Endothelial cell (in vitro differentiated cells): ENCODE results near the gene PGM5. TPM values are rescaled to one million over a fixed set of nuclear protein-coding genes. Genes with fewer than 3 reads are reported as not detected.

Source experiments
- DNase-seq: peaks from one replicate; pipeline ENCODE4 v3.0.0; 2021; ENCODE audit warnings: low spot score
- H3K27ac Mint-ChIP-seq: one replicate; pipeline ENCODE4 v1.8.0; 2021; ENCODE audit warnings: mixed read lengths, inconsistent platforms; ENCODE audit not compliant: unreplicated experiment
- H3K27me3 Mint-ChIP-seq: one replicate; pipeline ENCODE4 v1.8.0; 2021; ENCODE audit warnings: mild to moderate bottlenecking, moderate library complexity, mixed read lengths, inconsistent platforms; ENCODE audit not compliant: unreplicated experiment
- H3K36me3 Mint-ChIP-seq: one replicate; pipeline ENCODE4 v1.8.0; 2021; ENCODE audit warnings: mild to moderate bottlenecking, low read depth, mixed read lengths, inconsistent platforms; ENCODE audit not compliant: unreplicated experiment
- H3K4me1 Mint-ChIP-seq: one replicate; pipeline ENCODE4 v1.8.0; 2021; ENCODE audit warnings: mild to moderate bottlenecking, mixed read lengths, inconsistent platforms; ENCODE audit not compliant: unreplicated experiment
- H3K4me3 Mint-ChIP-seq: one replicate; pipeline ENCODE4 v1.8.0; 2021; ENCODE audit warnings: mild to moderate bottlenecking, mixed read lengths, inconsistent platforms; ENCODE audit not compliant: unreplicated experiment
- H3K9me3 Mint-ChIP-seq: one replicate; pipeline ENCODE4 v1.8.0; 2021; ENCODE audit warnings: mixed read lengths, inconsistent platforms; ENCODE audit not compliant: unreplicated experiment
- CTCF ChIP-seq: fragments of 200-600 bp; sonication (generic); IDR thresholded peaks from one replicate; pipeline ENCODE4 v1.5.0; 2021; ENCODE audit warnings: antibody characterized with exemption; ENCODE audit not compliant: unreplicated experiment
- total RNA-seq: library from RNA; stranded (reverse); fragmentation: NEBNext Ultra II Directional; extraction: Animal tissue kit (Norgen Biotek cat#: 25700); gene quantifications from one replicate; pipeline ENCODE4 v1.2.1, GENCODE V29; 2021; ENCODE audit not compliant: unreplicated experiment

PGM5 gene
- total RNA-seq, 1 donor from 2014 or later: 1.2 TPM

DNA sequence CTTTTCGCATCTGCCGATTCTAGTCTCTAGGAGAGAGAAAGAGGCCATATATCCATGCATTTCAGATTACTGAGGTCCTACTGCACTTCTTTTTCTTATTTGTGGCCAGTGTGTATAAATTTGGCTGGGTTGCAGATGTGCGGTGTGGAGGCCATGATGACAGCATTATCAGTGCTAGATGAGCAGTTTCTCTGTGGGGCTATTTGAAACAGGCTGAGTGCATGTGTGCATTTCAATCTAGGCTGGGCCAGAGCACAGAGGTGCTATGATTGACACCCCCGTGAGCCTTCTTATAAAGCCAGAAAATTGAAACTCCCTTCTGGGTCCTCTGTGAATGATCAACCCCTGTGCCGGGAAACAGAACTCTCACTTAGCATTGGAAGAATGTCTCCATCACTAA is 114.2 kb downstream of the PGM5 start:
- H3K27me3 Mint-ChIP-seq: peaks cover 2% of the 10 kb centered on the region
- no peak overlapping the region for H3K27ac Mint-ChIP-seq
- TF ChIP-seq CTCF: no peak

GRCh38 chr9:68472119-68472518 is 115.7 kb downstream of the PGM5 start:
- no peak for DNase-seq
- Mint-ChIP-seq H3K36me3 (no peaks in the 10 kb centered on the region), H3K9me3 (no peaks in the 10 kb centered on the region), H3K4me1 (no peaks in the 10 kb centered on the region), H3K27ac (no peak overlapping the region), H3K4me3 (no peak overlapping the region), H3K27me3 (peaks cover 2% of the 10 kb centered on the region)
- no peak for TF ChIP-seq CTCF

More for the DNA sequence above, 114.2 kb downstream of the PGM5 start:
- Mint-ChIP-seq H3K36me3 (no peaks in the 10 kb centered on the region), H3K4me1 (no peaks in the 10 kb centered on the region), H3K4me3 (no peak overlapping the region), H3K9me3 (no peaks in the 10 kb centered on the region)
- DNase-seq: no peak

DNA sequence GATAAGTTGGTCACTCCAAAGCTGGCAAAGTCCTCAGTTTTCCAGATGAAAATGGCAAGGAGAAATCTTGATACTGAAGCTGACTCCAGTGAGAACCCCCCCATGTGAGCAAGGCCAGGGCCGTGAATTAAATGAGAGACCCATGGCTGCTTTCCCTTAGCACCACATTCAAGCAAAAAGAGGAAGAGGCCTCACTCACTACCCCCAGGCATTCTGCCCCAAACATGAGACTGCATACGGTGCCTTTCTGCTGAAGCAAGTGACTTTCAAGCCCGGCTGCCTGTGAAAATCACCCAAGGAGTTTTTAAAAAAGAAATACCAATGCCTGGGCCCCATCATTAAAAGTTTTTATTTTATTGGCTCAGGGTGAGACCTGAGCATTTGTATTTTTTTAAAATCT is 117.4 kb downstream of the PGM5 start:
- TF ChIP-seq CTCF: no peak
- Mint-ChIP-seq H3K27ac (no peak overlapping the region), H3K9me3 (no peaks in the 10 kb centered on the region), H3K27me3 (no peaks in the 10 kb centered on the region), H3K4me3 (no peak overlapping the region), H3K36me3 (no peaks in the 10 kb centered on the region), H3K4me1 (no peaks in the 10 kb centered on the region)
- DNase-seq: no peak

GRCh38 chr9:68476422-68476821 is 120.0 kb downstream of the PGM5 start:
- H3K27me3 Mint-ChIP-seq: no peaks in the 10 kb centered on the region
- H3K27ac Mint-ChIP-seq: no peak overlapping the region
- no peak overlapping the region for H3K4me3 Mint-ChIP-seq
- no peaks in the 10 kb centered on the region for H3K4me1 Mint-ChIP-seq
- H3K9me3 Mint-ChIP-seq: no peaks in the 10 kb centered on the region
- TF ChIP-seq CTCF: no peak
- H3K36me3 Mint-ChIP-seq: no peaks in the 10 kb centered on the region
- DNase-seq: no peak

DNA sequence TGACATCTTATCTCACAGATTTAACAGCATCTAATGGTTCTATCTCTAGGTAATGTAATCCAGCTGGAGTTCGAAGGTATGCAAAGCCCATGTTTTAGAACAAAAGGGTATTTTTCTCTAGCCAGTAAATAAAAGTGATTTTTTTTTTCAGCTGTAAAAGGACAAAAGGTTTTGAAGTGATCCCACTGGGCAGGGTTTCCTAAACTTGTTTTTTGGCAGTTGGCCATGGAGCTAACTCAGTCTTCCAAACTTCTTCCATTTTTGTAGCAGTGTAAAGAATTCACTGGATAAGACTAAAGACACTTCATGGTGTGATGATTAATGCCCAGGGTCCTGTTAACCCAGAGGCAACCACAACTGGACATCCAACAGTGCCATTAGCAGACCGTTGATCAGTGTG is 120.4 kb downstream of the PGM5 start:
- no peak overlapping the region for H3K4me3 Mint-ChIP-seq
- H3K4me1 Mint-ChIP-seq: no peaks in the 10 kb centered on the region
- no peaks in the 10 kb centered on the region for H3K36me3 Mint-ChIP-seq
- H3K9me3 Mint-ChIP-seq: no peaks in the 10 kb centered on the region
- no peak for TF ChIP-seq CTCF
- no peaks in the 10 kb centered on the region for H3K27me3 Mint-ChIP-seq
- no peak overlapping the region for H3K27ac Mint-ChIP-seq
- no peak for DNase-seq
